IPS-18c (cell line): ENCODE results near the gene EMID1.
A peak's percentile ranks its signal among the peaks of the same experiment; 100 is the strongest.

Experiments
- H3K4me3 ChIP-seq: 2 replicates; pipeline ENCODE4 v1.7.0; 2013; ENCODE audit warnings: low read depth, mild to moderate bottlenecking, low read length, moderate library complexity; ENCODE audit not compliant: insufficient read depth
- H3K9me3 ChIP-seq: one replicate; pipeline ENCODE4 v1.6.1; 2013; ENCODE audit warnings: mild to moderate bottlenecking, low read length, moderate library complexity; ENCODE audit not compliant: control insufficient read depth, insufficient read depth

EMID1 gene

DNA sequence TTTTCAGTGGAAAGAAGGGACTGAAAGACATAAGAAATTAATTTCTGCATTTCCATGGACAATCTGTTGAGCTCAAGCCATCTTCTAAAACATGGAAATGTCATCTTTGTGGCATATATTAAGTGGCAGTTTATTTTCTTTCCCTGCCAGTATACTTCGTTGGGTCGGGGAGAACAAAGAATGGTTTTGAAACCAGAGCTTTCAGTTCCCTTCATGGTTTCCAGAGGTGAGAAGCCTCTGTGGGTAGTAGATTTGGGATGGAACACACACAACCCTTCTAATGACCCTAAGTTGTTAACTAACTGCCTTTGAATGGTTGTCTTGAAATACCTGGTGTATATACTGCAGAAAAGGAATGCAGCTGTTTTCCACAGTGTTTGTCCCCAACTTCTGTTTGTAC, 83.1 kb downstream of the EMID1 start:
- Histone ChIP-seq H3K4me3 (no peak overlapping the region), H3K9me3 (no peaks in the 10 kb centered on the region)

DNA sequence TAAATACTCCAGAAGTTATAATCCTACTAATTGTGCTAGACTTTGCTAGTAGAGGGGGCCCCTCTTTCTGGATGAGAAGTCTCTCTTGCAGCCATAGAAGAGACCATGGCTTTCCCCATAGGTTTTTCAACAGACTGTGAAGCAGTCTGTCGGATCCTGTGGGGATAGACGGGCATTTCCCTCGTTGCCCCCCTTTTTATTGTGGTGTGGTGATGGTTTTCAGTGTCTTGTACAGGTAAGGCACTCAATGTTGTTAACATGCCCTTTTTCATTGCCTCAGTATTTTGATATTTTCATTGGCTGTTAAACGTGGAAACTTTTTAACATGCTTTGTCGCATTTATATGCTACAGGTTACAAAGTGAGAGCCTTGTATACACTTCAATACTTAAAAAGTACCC, 84.4 kb downstream of the EMID1 start:
- no peaks in the 10 kb centered on the region for H3K9me3 ChIP-seq
- no peak overlapping the region for H3K4me3 ChIP-seq

DNA sequence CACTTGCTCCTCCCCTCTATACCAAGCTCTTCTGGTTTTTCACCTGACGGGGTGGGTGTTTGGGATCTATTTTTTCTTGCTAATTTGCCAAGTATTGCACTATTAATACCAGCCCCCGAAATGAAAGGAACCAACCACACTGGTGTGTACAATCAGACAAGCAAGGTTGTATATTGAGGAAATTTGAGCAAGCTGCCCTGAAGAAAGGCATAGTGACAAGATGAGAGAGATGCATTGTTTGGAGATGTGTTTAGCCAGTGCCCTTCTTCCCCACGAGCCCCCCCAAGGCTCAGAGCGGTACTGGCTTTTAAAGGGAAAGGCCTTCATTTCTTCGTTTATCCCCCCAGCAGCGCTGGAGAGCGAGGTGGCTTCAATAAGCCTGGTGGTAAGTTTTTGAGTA, 85.5 kb downstream of the EMID1 start:
- Histone ChIP-seq H3K4me3 (no peak overlapping the region), H3K9me3 (no peaks in the 10 kb centered on the region)

DNA sequence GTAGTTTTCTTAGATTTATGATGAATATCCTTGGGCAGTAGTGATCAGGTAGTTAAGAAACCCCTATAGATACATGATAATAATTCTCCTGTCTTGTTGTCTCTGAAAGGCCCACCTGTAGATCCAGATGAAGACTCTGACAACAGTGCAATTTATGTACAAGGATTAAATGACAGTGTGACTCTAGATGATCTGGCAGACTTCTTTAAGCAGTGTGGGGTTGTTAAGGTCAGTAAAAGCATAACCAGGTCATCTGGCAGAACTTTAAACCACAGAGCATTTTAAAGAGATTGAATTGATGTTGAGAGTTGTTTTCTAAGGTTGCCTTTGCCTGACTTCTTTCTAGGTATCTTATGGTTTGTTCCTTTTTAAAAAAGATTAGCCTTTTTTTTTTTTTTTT, 86.7 kb downstream of the EMID1 start:
- Histone ChIP-seq H3K4me3 (no peak overlapping the region), H3K9me3 (no peaks in the 10 kb centered on the region)

DNA sequence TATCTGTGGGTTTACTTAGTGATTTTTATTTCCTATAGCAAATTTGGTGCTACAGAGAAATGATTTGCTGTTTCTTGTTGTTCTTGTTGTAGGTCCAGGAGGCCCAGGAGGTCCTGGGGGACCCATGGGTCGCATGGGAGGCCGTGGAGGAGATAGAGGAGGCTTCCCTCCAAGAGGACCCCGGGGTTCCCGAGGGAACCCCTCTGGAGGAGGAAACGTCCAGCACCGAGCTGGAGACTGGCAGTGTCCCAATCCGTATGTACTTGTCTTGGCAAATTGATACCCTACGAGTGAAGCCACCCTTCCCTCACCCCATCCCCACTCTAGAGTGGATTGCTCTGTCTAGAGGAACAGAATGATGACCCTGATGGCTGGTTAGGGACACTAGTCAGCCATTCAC, 92.9 kb downstream of the EMID1 start:
- H3K4me3 ChIP-seq, result no peak overlapping the region
- no peaks in the 10 kb centered on the region for H3K9me3 ChIP-seq

DNA sequence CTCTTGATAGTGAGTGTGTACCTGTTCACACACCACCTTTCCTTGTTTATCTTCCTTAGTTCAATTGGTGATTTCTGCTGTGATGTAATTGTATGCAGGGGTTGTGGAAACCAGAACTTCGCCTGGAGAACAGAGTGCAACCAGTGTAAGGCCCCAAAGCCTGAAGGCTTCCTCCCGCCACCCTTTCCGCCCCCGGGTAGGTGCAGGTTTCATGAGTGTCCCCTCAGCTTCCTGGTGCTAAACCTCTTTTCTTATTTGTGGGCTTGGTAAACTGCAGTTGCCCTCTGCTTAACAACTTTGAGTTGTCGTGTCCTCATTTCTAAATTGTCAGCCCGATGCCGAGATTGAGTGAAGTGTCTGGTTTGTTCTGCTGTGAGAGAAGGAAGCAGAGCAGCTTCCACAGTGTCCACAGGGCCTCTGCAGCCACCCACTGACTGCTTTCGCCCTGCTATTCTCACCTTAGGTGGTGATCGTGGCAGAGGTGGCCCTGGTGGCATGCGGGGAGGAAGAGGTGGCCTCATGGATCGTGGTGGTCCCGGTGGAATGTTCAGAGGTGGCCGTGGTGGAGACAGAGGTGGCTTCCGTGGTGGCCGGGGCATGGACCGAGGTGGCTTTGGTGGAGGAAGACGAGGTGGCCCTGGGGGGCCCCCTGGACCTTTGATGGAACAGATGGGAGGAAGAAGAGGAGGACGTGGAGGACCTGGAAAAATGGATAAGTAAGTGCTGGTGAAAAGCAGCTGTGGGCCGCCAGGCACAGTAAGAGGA, 93.6 kb downstream of the EMID1 start:
- Histone ChIP-seq H3K9me3 (no peaks in the 10 kb centered on the region), H3K4me3 (no peak overlapping the region)

DNA sequence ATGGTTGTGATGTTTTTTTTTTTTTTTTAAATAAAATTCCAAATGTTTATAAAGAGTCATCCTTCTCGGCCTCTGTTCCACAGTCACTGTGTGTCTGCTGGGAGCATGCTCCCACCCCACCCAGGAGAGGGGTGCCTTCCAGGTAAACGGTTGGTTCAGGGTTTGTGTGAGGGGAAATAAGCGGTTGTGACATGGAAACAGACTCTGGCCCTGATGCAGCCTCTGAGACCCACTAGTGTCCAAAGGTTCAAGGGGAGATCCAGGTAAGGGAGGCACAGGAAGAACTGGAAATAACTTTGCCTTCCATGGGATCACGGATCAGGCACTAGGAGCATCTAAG, 94.7 kb downstream of the EMID1 start:
- Histone ChIP-seq H3K9me3 (no peaks in the 10 kb centered on the region), H3K4me3 (no peak overlapping the region)

DNA sequence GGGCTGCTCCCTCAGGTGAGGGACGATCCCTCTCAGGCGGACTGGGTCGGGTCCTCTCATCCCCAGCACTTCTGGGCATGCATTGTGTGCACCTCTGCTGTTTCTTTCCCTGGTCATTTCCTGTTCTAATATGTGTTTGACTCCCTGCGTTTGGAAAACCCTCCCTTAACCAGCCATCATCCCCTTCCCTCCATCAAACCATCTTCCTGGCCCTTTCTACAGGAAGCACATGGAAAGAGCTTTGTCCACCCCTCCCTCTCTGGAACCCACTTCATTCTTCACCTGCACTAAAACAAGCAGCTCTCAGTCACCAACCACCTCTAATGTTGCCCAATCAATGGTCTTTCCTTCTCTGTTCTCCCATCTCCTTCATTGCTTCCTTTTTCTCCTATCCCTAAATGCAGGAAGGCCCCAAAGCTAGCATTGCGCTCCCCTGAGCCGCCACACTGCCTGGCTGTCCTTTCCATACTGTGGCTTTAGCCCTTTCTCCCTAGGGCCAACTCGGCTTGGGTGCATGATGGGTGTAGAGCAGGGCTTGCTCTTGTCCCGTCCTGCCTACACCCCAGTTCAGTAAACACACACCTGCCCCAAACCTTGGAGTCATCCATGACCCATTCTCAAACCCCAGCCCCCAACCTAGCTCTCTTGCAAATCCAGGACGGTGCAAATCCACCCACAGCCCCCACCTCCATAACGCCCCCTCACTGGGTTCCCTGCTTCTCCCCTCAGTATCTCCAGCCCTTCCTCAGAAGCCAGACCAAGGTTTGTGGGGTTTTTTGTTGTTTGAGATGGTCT, 95.3 kb downstream of the EMID1 start:
- no peak overlapping the region for H3K4me3 ChIP-seq
- H3K9me3 ChIP-seq, result no peaks in the 10 kb centered on the region

DNA sequence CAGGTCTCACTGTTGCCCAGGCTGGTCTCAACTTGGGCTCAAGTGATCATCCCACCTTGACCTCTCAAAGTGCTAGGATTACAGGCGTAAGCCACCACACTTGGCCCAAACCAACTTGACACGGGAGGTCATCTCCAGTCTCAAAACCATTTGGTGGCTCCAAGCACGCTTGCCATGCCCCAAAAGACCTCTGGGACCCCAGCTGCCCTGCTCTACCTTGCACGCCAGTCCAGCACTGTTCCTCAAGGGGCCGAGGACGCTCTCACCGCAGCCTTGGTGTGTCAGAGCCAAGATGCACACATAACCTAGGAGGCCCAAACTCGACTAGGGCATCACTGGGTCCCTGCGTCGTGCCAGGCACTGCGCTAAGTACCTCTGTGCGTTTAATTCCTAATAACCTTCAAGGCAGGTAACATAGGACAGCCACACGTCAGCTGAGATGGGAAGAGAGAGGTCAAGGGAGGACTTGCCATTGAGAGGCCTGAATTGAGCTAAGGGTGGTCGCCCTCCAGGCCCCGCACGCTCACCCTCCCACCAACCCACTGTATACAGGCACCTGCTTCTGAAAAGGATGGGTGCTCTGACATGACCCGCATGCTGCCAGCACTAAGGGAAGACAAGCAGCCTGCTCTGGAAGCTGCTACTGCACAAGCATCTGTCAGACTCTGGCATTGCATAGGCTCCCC, 96.2 kb downstream of the EMID1 start:
- no peak overlapping the region for H3K4me3 ChIP-seq
- no peaks in the 10 kb centered on the region for H3K9me3 ChIP-seq

DNA sequence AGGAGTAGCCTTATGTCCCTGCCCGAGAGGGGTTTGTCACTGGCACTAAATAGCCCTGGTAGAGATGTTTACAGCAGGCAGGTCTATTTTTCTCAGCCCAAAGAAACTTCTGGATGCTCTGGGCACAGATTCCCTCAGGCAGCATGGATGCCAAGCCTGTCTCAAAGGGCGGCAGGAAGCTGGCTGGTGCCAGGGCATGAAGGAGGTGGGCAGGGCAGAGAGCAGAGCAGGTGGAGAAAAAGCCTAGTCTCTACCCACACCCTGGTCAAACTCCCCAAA, 96.6 kb downstream of the EMID1 start:
- no peak overlapping the region for H3K4me3 ChIP-seq
- H3K9me3 ChIP-seq, result no peaks in the 10 kb centered on the region

DNA sequence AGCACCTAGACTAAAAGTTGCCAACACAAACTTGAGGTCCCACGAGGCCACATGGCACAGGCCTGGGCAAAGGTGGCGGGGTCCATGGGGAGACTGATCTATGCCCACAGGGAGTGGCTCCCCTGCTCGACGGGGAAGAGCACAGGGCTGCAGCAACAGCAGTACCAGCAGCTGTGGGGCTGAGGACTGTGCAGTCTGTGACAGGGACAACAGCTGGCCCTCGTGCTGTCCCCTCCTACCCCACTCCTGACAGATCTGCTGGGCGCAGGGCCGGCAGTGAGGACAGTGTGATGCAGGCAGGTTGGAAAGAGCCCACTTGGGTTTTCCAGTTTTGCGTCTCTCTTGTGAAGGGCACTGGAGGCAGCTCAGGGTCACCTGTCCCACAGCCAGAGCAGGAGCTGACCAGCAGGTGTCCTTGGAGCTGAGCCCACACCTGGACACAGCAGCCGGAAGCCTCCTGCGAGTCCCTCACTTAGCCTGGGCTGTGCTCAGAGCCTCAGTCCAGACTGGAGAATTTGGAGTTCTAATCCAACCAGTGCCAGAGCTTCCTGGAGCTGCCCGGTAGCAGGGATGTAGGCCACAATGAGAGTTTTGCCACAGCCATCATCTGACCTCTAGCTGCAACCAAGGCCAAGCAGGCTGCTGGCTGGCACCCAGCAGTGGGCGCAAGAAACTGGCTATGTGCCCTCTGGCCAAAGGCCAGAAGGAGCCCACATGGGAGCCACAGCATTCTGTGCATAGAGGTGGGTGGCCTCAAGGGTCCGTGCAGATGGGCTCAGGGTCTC, 97.2 kb downstream of the EMID1 start:
- no peaks in the 10 kb centered on the region for H3K9me3 ChIP-seq
- no peak overlapping the region for H3K4me3 ChIP-seq

DNA sequence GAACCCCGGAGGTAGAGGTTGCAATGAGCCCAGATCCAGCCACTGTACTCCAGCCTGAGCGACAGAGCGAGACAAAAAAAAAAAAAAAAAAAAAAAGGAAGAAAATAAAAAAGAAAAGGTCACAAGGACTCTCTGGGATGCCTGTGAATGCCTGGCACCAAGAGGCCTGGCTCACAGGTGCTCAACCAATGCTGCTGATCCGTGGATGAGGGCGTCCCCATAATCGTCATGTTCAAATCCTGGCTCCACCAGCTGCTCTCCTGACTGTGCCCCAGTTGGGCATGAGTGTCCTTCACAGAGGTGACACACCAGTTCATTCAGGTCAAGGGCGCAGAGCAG, 100.1 kb downstream of the EMID1 start:
- Histone ChIP-seq H3K9me3 (no peaks in the 10 kb centered on the region), H3K4me3 (peak overlapping the region; percentile 77; the same call in 1 of the 2 replicates)

DNA sequence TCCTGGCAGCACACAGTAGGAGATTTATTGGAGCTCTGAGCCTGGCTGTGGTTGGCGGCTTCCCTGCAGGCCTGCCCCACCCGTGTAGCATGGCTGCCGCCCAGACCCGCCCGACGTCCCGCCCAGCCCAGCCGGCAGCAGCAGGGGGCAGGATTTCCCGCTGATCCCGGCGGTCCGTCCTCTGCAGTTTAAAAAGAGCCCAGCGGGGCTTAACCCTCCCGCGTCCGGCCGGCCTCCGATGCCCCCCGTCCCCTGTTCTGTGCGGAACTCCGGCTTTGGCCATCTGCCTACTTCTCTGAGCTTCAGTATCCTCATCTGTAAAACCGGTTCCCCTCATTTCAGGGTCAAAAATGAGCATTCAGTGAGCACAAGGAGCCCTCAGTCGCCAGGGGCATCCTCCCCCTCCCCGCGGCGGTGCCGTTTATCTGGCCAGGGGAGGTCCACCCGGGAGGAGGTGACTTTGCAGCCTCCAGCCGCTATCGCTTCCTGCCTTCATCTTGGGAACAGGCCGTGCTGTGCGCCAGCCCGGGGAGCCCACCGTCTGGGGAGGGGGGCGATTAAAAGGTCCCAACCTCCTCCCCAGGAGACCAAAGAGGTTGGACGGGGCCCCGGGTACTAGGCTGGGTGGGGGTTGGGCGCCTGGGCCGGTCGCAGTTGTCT, 100.6 kb downstream of the EMID1 start, which contains the start of gene GAS2L1:
Gene GAS2L1, plus strand, starts transcription at position 476 of the 660 bp plus-strand sequence. CDS start 1,456 bp downstream, outside the sequence.
- Histone ChIP-seq H3K4me3 (peak within 1 kb of the TSS; percentile 77), H3K9me3 (no peaks in the 10 kb centered on the region)

DNA sequence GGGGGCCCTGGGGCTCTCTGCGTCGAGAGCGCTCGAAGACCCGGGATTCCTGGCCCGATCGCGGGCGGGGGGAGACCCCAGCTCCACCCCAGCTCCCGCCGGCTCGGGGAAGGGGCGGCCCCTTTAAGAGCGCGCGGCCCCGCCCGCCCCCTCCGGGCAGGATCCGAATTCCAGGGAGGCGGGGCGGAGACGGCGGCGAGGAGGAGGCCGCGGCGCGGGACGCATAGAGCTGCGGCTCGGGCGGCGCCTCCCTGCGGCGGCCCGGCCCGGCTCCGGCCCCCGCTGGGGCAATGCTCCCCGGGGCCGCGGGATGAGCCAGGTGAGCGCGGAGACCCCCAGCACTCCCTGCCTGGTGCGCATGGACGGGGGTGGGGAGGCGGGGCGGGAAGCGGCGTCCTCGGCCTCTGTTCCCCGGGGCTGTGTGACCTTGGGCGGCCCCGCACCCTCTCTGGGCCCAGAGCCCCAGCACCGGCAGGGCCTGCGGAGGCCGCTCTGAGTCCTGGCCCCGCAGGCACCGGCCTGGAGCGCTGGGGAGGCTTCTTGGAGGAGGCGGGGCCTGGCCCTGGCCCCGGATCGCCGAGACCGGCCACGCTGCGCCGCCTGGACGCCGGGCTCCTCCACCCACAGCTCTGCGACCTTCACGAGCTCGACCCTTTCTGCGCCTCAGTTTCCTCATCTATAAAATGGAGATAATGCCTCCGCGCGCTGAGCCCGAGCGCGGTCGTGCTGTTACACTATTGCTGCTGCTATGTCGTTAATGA, 101.3 kb downstream of the EMID1 start:
- peak overlapping the region; percentile 77 for H3K4me3 ChIP-seq

DNA sequence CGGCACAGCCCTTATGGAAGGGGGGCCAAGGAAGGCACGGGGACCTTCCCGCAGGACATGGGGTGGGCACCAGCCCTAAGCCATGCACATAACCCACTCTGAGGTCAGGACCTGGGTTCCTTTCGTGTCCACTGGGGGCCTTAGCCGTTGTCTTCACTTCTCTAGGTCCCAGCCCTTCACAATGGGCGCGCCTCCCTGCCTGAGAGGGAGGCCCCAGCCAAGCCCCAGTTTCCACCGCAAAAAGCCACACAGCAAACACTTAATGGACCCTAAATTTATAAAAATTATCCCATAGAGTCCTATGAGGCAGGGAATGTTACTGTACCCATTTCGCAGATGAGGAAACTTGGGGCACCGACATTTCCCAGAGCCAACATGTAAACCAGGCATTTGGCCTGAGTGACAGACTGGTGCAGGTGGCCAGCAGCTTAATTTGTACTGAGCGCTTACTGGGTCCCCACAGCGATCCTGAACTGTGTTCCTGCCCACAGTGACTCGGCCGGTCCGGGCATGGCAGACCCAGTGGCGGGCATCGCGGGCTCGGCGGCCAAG, 102.0 kb downstream of the EMID1 start:
- Histone ChIP-seq H3K4me3 (peak overlapping the region; percentile 77), H3K9me3 (no peaks in the 10 kb centered on the region)

More for the DNA sequence above, 101.3 kb downstream of the EMID1 start:
- no peaks in the 10 kb centered on the region for H3K9me3 ChIP-seq

DNA sequence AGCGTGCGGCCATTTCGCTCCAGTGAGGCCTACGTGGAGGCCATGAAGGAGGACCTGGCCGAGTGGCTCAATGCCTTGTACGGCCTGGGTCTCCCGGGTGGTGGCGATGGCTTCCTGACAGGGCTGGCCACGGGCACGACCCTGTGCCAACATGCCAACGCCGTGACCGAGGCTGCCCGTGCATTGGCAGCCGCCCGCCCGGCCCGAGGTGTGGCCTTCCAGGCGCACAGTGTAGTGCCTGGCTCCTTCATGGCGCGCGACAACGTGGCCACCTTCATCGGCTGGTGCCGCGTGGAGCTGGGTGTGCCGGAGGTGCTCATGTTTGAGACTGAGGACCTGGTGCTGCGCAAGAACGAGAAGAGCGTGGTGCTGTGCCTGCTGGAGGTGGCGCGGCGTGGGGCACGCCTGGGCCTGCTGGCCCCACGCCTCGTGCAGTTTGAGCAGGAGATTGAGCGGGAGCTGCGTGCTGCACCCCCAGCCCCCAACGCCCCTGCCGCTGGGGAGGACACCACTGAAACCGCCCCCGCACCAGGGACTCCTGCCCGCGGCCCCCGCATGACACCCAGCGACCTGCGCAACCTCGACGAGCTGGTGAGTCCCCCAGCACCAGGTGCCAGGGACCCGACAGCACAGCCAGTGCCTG, 102.6 kb downstream of the EMID1 start:
- Histone ChIP-seq H3K9me3 (peaks cover under 1% of the 10 kb centered on the region), H3K4me3 (0 out of 2 replicates have a peak overlapping the region, but pooled peaks have one; percentile 9)
